Esophagus squamous epithelium (tissue), 4 donors: ENCODE measurements around the gene EIF2B2.

Experiments used
- CTCF ChIP-seq, 6 experiments: fragments of 450-650 bp in 4 of 6; fragments of 200-600 bp in 2 of 6; sonication (generic) in 2 of 6; IDR thresholded peaks; one replicate each; pipeline ENCODE4 v1.5.1; 2016 to 2019; ENCODE audit warnings: antibody characterized with exemption in 6 of 6, mild to moderate bottlenecking in 4 of 6, moderate library complexity in 4 of 6
- POLR2A ChIP-seq, 4 donors: fragments of 450-650 bp; IDR thresholded peaks; one replicate each; pipeline ENCODE4 v1.6.1; 2017; ENCODE audit warnings: antibody characterized with exemption in 4 of 4, mild to moderate bottlenecking in 4 of 4, moderate library complexity in 3 of 4

GRCh38 chr14:75050852-75051555 is 48.3 kb downstream of the EIF2B2 start, which contains the start of gene MLH3:
- TF ChIP-seq CTCF (IDR thresholded peaks at IDR 0.05) (peak in 2 of 6 experiments; percentile 16 to 26), POLR2A (IDR thresholded peaks at IDR 0.05) (peak in 3 of 4 donors; percentile 35 to 70 (median 52))
